GM12878 (cell line): ENCODE data around the gene SIAH2. TPM values are rescaled to one million over a fixed set of nuclear protein-coding genes. Genes with fewer than 3 reads are reported as not detected.

ENCODE experiments used
- ATAC-seq: fragments of 200-7000 bp; cut with Tn5 transposase; 3 replicates; pipeline ENCODE4 v1.9.1; 2020; ENCODE audit warnings: mild to moderate bottlenecking, moderate library complexity
- BruUV-seq: library from RNA; stranded (reverse); fragments of 400-500 nt; replicated peaks from 2 replicates; lab custom pipeline; 2021; lab: Mats Ljungman, UMichigan
- CTCF ChIA-PET: fragments of 300-600 bp; sonication (Branson Sonifier 250); formaldehyde crosslinking; extraction: SDS; loops from one replicate; lab custom pipeline; 2021; ENCODE audit warnings: inconsistent platforms; lab: Yijun Ruan, JAX
- POLR2A ChIA-PET: fragments of 350-600 bp; formaldehyde crosslinking; extraction: SDS; loops from one replicate; lab custom pipeline; 2021; ENCODE audit warnings: inconsistent platforms; lab: Charles Lee
- RAD21 ChIA-PET: fragments of 300-600 bp; sonication (Branson Sonifier 250); formaldehyde crosslinking; loops from one replicate; lab custom pipeline; 2023; ENCODE audit warnings: antibody characterized with exemption; ENCODE audit not compliant: unreplicated experiment; lab: Charles Lee
- SMC1A ChIA-PET: fragments of 300-600 bp; sonication (Branson Sonifier 250); formaldehyde crosslinking; loops from one replicate; lab custom pipeline; 2023; ENCODE audit not compliant: unreplicated experiment, uncharacterized antibody; lab: Charles Lee
- DNase-seq: peaks from one replicate; pipeline ENCODE4 v3.0.0-alpha.2; 2011; ENCODE audit warnings: low read depth, low spot score
- FAIRE-seq: peaks from 3 replicates; lab custom pipeline; 2011; peaks lifted over from hg19 to GRCh38; lab: Jason Lieb, UNC
- H2AFZ ChIP-seq: 2 replicates; pipeline ENCODE4 v1.6.0; 2011; ENCODE audit warnings: low read depth, low read length, control low read depth; ENCODE audit not compliant: control insufficient read depth
- H3K27ac ChIP-seq: 2 replicates; pipeline ENCODE4 v1.5.1; 2011; ENCODE audit warnings: control low read depth; ENCODE audit not compliant: control insufficient read depth, insufficient read depth
- H3K27me3 ChIP-seq, 2 experiments: replicated peaks in 1 of 2; 2 replicates each; pipeline versions ENCODE4 v1.6.0 to v1.6.1; 2011; ENCODE audit warnings: low read length in 1 of 2; ENCODE audit not compliant: control insufficient read depth in 2 of 2, insufficient read depth in 2 of 2
- H3K36me3 ChIP-seq, 2 experiments: 2 replicates each; pipeline ENCODE4 v1.5.1; 2011; ENCODE audit warnings: low read length in 1 of 2; ENCODE audit not compliant: control insufficient read depth in 2 of 2, insufficient read depth in 2 of 2
- H3K4me1 ChIP-seq: 2 replicates; pipeline ENCODE4 v1.6.1; 2011; ENCODE audit warnings: mild to moderate bottlenecking, low read length, moderate library complexity, mixed read lengths; ENCODE audit not compliant: control insufficient read depth, insufficient read depth
- H3K4me2 ChIP-seq: 2 replicates; pipeline ENCODE4 v1.6.0; 2011; ENCODE audit warnings: control low read depth; ENCODE audit not compliant: control insufficient read depth, insufficient read depth
- H3K4me3 ChIP-seq: fragments of 200-600 bp; sonication (generic); 2 replicates; pipeline ENCODE4 v1.5.1; 2016
- H3K79me2 ChIP-seq: 2 replicates; pipeline ENCODE4 v1.6.0; 2011; ENCODE audit warnings: low read length; ENCODE audit not compliant: control insufficient read depth, insufficient read depth
- H3K9ac ChIP-seq: 2 replicates; pipeline ENCODE4 v1.8.0; 2011; ENCODE audit warnings: low read length, control low read depth, mixed read lengths; ENCODE audit not compliant: control insufficient read depth, insufficient read depth
- H3K9me3 ChIP-seq: replicated peaks from 3 replicates; pipeline ENCODE4 v1.5.1; 2011; ENCODE audit warnings: mild to moderate bottlenecking, low read length; ENCODE audit not compliant: control insufficient read depth, insufficient read depth
- H4K20me1 ChIP-seq: 2 replicates; pipeline ENCODE4 v1.6.0; 2011; ENCODE audit not compliant: control insufficient read depth, insufficient read depth
- EP300 ChIP-seq, 2 experiments: fragments of 150-350 bp in 1 of 2; IDR thresholded peaks; 2 replicates each; pipeline ENCODE4 v1.6.1; 2011 to 2012; ENCODE audit warnings: low read depth in 2 of 2, low read length in 2 of 2, borderline replicate concordance in 1 of 2, improper control_type of control experiment in 1 of 2, inconsistent platforms in 1 of 2; ENCODE audit not compliant: control insufficient read depth in 1 of 2
- IKZF1 ChIP-seq: fragments of 450-650 bp; conservative IDR thresholded peaks from 2 replicates; pipeline ENCODE4 v1.6.1; 2017; ENCODE audit warnings: antibody characterized with exemption, mild to moderate bottlenecking
- NFYB ChIP-seq: IDR thresholded peaks from 2 replicates; pipeline ENCODE4 v1.6.1; 2011; ENCODE audit warnings: low read depth, mild to moderate bottlenecking, low read length, improper control_type of control experiment, moderate library complexity; ENCODE audit not compliant: insufficient read depth
- PKNOX1 ChIP-seq: fragments of 450-650 bp; IDR thresholded peaks from 2 replicates; pipeline ENCODE4 v1.6.1; 2016; ENCODE audit warnings: mild to moderate bottlenecking
- RBBP5 ChIP-seq: fragments of 200-600 bp; sonication (generic); conservative IDR thresholded peaks from 2 replicates; pipeline ENCODE4 v1.6.1; 2016
- RELA ChIP-seq: fragments of 450-650 bp; IDR thresholded peaks from 2 replicates; pipeline ENCODE4 v1.8.0; 2014; ENCODE audit warnings: borderline replicate concordance; ENCODE audit not compliant: partially characterized antibody
- SMAD1 ChIP-seq: fragments of 450-650 bp; IDR thresholded peaks from 2 replicates; pipeline ENCODE4 v1.6.1; 2018; ENCODE audit warnings: mild to moderate bottlenecking, low read depth; ENCODE audit not compliant: partially characterized antibody
- STAT1 ChIP-seq: fragments of 450-650 bp; conservative IDR thresholded peaks from 2 replicates; pipeline ENCODE4 v1.6.1; 2014; ENCODE audit warnings: antibody characterized with exemption, mild to moderate bottlenecking
- STAT3 ChIP-seq: IDR thresholded peaks from 2 replicates; pipeline ENCODE4 v1.6.1; 2011; ENCODE audit warnings: low read depth, low read length, improper control_type of control experiment
- TAF1 ChIP-seq: IDR thresholded peaks from 2 replicates; pipeline ENCODE4 v1.6.1; 2011; ENCODE audit warnings: mild to moderate bottlenecking, low read depth, low read length, borderline replicate concordance
- TCF3 ChIP-seq: IDR thresholded peaks from 2 replicates; pipeline ENCODE4 v1.6.1; 2012; ENCODE audit warnings: low read depth, mild to moderate bottlenecking, low read length, borderline replicate concordance; ENCODE audit not compliant: insufficient read depth
- WRNIP1 ChIP-seq: IDR thresholded peaks from 2 replicates; pipeline ENCODE4 v1.6.1; 2011; ENCODE audit warnings: low read depth, low read length, improper control_type of control experiment, borderline replicate concordance
- WGBS: methylation state at CpG from one replicate; pipeline ENCODE4 v1.1.6; 2016; ENCODE audit warnings: low lambda C conversion rate; ENCODE audit not compliant: insufficient replicate concordance, insufficient coverage; ENCODE audit errors: missing lambda C conversion rate; 5-methylcytosine and 5-hydroxymethylcytosine counted together
- in situ Hi-C: fragments of 300-500 bp; cut with MboI; formaldehyde crosslinking; loops from 9 replicates; pipeline ENCODE4 v1.14.3; 2018; ENCODE audit warnings: mixed read lengths
- intact Hi-C: fragments of 100-400 bp; cut with micrococcal nuclease; formaldehyde crosslinking; loops from one replicate; pipeline ENCODE4 v1.14.2; 2022; ENCODE audit not compliant: unreplicated experiment
- polyA plus RNA-seq, 11 experiments: library from polyadenylated mRNA; depleted of rRNA in 4 of 11; unstranded in 6 of 11; stranded (reverse) in 5 of 11; fragments of >200 nt; fragmentation: Nextera tagmentation in 4 of 11; fragmentation: Illumina TruSeq in 1 of 11; extraction: Ambion mirVana in 4 of 11; extraction: Trizol in 1 of 11; gene quantifications; 1 replicate in 1 of 11; 2 replicates in 10 of 11; pipeline versions ENCODE4 v1.2.1 to v1.2.3, GENCODE V29; 2011 to 2016; ENCODE audit warnings: inconsistent platforms in 2 of 11, missing spikeins in 2 of 11, low read depth in 1 of 11
- total RNA-seq, 4 experiments: library from RNA; depleted of rRNA in 3 of 4; stranded (reverse); fragments of >200 nt in 3 of 4; fragmentation: Illumina TruSeq in 1 of 4; extraction: Trizol in 1 of 4; gene quantifications; 2 replicates each; pipeline versions ENCODE4 v1.2.1 to v1.2.3, GENCODE V29; 2013 to 2021
- TF ChIP-seq, protein P1 (sequence below), 3 experiments: IDR thresholded peaks in 2 of 3; conservative IDR thresholded peaks in 1 of 3; 2 replicates each; pipeline ENCODE4 v1.5.1; 2011; ENCODE audit warnings: low read depth in 3 of 3, low read length in 3 of 3, mild to moderate bottlenecking in 3 of 3, control low read depth in 2 of 3, moderate library complexity in 2 of 3, inconsistent platforms in 1 of 3, mixed read lengths in 1 of 3; ENCODE audit not compliant: control insufficient read depth in 2 of 3, insufficient read depth in 1 of 3; ENCODE audit errors: extremely low read depth in 1 of 3
- TF ChIP-seq, protein P2 (sequence below): fragments of 450-650 bp; IDR thresholded peaks from 2 replicates; pipeline ENCODE4 v1.6.1; 2017; ENCODE audit warnings: mild to moderate bottlenecking, moderate library complexity

Gene SIAH2
- total and polyA plus RNA-seq, 10 of the 15 experiments (the other 5 are each of a cell fraction or from before 2014, with no cell fraction given) = 3.3 to 51.5 (median 29.7) TPM

GRCh38 chr3:150739200-150739863 is 23.6 kb downstream of the SIAH2 start:
- peaks cover 2 to 8% of the 10 kb centered on the region in 2 experiments for H3K36me3 ChIP-seq
- intact Hi-C loops = loop anchor here (2.0 kb wide), 1 partner anchor 21 kb away; no protein-coding TSS in a partner anchor
- H3K4me1 ChIP-seq = peaks cover 45% of the 10 kb centered on the region
- peak overlapping the region; percentile 64 for H3K4me2 ChIP-seq
- ChIA-PET RAD21 (interaction anchor here (1.0 kb wide), 1 partner anchor 22 kb away, joined by 4 read pairs; no protein-coding TSS in a partner anchor), CTCF (no interaction called here), POLR2A (no interaction called here), SMC1A (interaction anchor here (0.7 kb wide), 1 partner anchor 25 kb away, joined by 4 read pairs; no protein-coding TSS in a partner anchor)
- H4K20me1 ChIP-seq = no peaks in the 10 kb centered on the region
- in situ Hi-C loops = no loop called here
- peaks cover 28% of the 10 kb centered on the region for H3K79me2 ChIP-seq
- H3K9ac ChIP-seq = peak overlapping the region; percentile 3; the same call in 1 of the 2 replicates
- ATAC-seq (peak; percentile 55), DNase-seq (no peak), FAIRE-seq (peak; percentile 35)
- BruUV-seq = no TSS peak
- no peaks in the 10 kb centered on the region for H3K27me3 ChIP-seq
- no peaks in the 10 kb centered on the region for H3K9me3 ChIP-seq
- no peak overlapping the region; the same call in 1 of the 2 replicates for H2AFZ ChIP-seq
- H3K4me3 ChIP-seq = peak overlapping the region; percentile 40; the same call in 1 of the 2 replicates
- H3K27ac ChIP-seq = peak overlapping the region; percentile 64
- WGBS = 1% methylated on average over 7 of the region's 7 CpGs
- TF ChIP-seq WRNIP1 (no peak), TAF1 (no peak), PKNOX1 (no peak), RBBP5 (no peak), IKZF1 (no peak; the same call in 1 of the 2 replicates), TCF3 (no peak), EP300 (IDR thresholded peaks at IDR 0.05; ENCODE audit: borderline replicate concordance in 1 of 2, control insufficient read depth in 1 of 2, low read depth in 2 of 2, low read length in 2 of 2) (peak in 1 of 2 experiments; percentile 60; a peak in 1 of 4 replicates), SMAD1 (no peak), NFYB (no peak), STAT3 (no peak), STAT1 (no peak), RELA (no peak)
- TF ChIP-seq, protein P1, sequence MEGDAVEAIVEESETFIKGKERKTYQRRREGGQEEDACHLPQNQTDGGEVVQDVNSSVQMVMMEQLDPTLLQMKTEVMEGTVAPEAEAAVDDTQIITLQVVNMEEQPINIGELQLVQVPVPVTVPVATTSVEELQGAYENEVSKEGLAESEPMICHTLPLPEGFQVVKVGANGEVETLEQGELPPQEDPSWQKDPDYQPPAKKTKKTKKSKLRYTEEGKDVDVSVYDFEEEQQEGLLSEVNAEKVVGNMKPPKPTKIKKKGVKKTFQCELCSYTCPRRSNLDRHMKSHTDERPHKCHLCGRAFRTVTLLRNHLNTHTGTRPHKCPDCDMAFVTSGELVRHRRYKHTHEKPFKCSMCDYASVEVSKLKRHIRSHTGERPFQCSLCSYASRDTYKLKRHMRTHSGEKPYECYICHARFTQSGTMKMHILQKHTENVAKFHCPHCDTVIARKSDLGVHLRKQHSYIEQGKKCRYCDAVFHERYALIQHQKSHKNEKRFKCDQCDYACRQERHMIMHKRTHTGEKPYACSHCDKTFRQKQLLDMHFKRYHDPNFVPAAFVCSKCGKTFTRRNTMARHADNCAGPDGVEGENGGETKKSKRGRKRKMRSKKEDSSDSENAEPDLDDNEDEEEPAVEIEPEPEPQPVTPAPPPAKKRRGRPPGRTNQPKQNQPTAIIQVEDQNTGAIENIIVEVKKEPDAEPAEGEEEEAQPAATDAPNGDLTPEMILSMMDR (IDR thresholded peaks at IDR 0.05 in 2 of 3, conservative IDR thresholded peaks at IDR 0.05 in 1 of 3; ENCODE audit: control insufficient read depth in 2 of 3, extremely low read depth in 1 of 3, insufficient read depth in 1 of 3, low read depth in 3 of 3, low read length in 3 of 3) = no peak
- TF ChIP-seq, protein P2, sequence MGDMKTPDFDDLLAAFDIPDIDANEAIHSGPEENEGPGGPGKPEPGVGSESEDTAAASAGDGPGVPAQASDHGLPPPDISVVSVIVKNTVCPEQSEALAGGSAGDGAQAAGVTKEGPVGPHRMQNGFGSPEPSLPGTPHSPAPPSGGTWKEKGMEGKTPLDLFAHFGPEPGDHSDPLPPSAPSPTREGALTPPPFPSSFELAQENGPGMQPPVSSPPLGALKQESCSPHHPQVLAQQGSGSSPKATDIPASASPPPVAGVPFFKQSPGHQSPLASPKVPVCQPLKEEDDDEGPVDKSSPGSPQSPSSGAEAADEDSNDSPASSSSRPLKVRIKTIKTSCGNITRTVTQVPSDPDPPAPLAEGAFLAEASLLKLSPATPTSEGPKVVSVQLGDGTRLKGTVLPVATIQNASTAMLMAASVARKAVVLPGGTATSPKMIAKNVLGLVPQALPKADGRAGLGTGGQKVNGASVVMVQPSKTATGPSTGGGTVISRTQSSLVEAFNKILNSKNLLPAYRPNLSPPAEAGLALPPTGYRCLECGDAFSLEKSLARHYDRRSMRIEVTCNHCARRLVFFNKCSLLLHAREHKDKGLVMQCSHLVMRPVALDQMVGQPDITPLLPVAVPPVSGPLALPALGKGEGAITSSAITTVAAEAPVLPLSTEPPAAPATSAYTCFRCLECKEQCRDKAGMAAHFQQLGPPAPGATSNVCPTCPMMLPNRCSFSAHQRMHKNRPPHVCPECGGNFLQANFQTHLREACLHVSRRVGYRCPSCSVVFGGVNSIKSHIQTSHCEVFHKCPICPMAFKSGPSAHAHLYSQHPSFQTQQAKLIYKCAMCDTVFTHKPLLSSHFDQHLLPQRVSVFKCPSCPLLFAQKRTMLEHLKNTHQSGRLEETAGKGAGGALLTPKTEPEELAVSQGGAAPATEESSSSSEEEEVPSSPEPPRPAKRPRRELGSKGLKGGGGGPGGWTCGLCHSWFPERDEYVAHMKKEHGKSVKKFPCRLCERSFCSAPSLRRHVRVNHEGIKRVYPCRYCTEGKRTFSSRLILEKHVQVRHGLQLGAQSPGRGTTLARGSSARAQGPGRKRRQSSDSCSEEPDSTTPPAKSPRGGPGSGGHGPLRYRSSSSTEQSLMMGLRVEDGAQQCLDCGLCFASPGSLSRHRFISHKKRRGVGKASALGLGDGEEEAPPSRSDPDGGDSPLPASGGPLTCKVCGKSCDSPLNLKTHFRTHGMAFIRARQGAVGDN = no peak
